T-helper 9 cell (primary cell): ENCODE results near the gene CDK18.
"Not testable (repeated sequence)": the region's sequence is repeated elsewhere in the genome, so short reads cannot be mapped to it uniquely, and the experiment has no call there.

Experiments used
- DNase-seq: peaks from one replicate; pipeline ENCODE4 v3.0.0-alpha.2; 2020

Gene CDK18

DNA sequence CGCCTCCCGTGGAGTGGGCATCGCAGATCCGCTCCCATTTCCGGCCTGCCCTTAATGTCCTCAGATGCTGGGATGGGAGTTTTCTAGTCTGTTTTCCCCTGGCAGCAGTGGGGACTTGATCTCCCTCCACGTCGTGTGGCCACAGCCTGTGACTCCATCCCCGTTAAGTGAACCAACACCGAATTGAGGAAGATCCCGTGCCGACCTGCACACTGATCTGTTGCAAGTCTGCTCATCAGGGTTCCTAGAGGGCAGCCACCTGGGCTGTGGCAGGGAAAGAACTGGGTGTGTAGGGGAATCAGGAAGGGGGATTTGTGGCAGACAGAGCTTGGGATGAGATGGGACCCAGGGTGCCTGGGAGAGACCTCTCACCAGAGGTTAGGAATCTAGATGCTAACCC lies 23.3 kb upstream of the CDK18 start:
- no peak for DNase-seq

DNA sequence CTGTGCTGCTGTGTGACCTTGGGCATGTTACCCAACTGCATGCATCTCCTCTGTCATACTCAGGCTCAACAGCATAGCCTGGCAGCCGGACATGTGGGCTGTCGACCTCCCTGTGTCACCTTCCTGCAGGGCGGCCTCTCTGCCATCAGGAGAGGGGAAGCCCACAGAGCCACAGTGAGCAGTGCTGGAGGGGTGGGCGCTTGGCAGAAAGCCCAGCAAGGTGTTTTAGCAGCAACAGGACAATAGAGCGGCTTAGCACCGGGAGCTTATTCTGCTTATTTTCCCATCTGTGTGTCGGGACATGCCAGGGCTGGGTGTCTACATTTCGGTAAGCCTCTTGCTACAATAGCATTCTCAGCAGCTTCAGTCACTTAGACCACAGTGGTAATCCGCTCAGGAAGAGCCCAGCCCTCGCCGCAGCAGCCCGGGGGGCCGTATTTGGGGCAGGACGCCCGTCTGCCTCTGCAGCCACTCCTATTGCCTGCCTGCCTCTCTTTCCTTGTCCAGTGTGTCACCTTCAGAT lies 22.8 kb upstream of the CDK18 start:
- DNase-seq, result no peak

DNA sequence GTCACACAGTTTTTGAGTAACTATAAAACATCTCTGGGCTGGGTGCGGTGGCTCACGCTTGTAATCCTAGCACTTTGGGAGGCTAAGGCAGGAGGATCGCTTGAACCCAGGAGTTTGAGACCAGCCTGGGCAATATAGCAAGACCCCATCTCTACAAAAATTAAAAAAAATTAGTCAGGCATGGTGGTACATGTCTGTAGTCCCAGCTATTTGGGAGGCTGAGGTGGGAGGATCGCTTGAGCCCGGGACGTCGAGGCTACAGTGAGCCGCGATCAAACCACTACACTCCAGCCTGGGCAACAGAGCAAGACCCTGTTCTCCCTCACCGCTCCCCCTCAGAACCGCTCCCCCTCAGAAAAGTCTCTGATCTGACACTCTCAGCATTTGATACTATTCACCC lies 21.9 kb upstream of the CDK18 start:
- not testable (repeated sequence) for DNase-seq

DNA sequence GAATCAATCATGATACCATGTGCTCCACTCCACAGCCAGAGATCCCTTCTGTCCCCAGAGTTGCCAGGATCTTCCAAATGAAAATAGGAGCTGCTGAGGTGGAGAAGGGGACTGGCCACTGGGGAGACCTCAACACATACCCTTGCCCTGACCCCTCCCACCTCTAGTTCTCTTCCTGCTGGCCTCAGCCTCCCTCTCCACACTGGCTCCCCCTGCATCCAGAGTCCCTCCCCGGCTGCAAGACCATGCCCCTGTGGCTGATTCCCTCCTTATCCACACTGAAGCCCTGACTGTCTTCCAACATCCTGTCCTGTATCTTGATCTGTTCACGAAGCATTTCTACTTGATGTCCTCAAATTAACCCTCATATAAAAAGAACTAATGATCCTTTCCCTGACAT lies 21.1 kb upstream of the CDK18 start:
- no peak for DNase-seq

DNA sequence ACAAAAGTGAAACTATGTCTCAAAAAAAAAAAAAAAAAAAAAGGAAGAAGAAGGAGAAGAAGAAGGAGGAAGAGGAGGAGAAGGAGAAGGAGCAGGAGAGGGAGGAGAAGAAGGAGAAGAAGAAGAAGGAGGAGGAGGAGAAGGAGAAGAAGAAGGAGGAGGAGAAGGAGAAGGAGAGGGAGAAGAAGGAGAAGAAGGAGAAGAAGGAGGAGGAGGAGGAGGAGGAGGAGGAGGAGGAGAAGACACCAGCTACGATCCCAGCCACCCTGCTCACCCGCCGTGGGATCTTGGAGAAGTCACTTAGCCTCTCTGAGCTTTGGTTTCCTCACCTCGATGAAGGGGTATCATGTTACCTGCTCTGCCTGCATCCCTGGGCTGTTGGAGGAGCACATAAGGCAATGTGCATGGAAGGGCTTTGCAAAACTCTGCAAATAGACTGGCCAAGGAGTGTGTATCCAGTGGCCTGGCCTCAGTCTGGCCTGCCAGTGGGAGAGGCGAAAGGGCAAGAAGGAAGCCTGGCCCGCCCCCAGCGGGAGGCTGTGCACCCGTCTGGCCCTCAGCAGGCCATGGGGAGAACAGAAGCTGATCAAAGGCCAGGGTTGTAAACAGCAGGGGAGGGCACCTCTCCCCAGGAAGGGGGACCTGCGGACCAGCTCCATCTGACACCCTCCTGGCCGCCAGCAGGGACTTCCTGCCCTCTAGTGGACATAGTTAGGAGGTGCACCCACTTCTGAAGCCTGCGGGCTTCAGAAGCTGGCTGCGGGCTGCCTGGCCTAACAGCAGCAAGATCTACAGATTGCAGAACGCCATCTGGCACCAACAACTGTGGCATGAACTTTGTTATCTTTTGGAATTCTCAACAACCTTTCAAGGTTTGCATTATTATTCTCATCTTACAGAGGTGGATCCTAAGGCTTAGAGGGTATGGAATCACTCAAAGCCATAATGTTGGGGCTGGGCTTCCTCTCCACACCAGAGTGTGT lies 19.2 kb upstream of the CDK18 start:
- DNase-seq, result peak; percentile 50

DNA sequence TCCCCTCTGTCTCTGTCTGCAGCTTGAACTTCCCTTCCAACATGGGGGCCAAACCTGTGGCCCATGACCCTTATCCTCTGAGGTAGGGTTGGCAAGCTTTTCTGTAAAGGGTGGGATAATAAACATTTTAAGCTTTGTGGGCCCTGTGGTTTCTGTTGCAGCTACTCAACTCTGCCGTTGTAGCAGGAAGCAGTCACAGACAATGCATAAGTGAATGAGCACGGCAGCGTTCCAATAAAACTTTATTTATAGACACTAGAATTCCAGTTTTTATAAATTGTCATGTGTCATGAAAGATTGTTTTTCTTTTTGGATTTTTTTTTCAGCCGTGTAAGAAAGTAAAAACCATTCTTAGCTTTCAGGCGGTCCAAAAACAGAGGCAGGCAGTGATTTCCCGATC lies 18.2 kb upstream of the CDK18 start:
- no peak for DNase-seq

DNA sequence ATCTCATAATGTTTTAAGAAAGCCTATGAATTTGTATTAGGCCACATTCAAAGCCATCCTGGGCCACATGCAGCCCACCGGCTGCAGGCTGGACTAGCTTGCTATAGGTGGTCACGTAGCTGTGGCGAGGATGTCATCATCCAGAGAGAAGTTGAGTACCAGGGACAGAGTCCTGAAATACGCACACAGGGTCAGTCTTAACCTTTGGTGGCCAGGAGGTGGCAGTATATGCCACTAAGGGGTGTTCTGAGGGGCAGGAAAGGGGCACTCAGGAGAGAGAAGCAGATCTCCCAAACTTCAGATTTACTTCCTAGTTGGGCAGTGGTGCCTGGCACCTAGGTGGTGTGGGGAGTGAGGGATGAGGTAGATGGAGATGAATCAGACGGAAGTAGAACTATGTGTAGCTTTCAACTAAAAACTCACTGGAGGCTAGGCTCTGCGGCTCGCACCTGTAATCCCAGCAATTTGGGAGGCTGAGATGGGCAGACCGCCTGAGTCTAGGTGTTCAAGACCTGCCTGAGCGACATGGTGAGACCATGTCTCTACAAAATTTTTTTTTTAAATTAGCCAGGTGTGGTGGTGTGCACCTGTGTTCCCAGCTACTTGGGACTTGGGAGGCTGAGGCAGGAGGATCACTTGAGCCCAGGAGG lies 16.3 kb upstream of the CDK18 start:
- DNase-seq, result no peak

DNA sequence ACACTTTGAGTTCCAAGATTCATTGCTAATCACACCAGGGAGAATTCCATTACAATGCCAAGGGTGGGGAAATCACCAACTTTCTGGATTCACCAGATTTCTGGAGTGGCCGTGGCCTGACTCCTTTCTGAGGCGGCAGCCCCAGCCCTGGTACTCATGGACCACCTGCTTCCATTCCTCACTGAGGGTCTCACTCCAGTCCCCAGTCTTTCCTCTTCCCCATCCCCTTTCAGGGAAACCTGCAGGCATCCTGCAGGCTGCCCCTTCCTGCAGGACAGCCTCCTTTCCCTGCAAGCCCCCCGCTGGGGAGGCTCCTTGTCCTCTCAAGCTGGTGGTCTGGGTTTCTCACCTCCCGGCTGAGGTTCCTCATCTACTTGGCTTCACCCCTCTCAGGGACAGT lies 12.7 kb upstream of the CDK18 start:
- no peak for DNase-seq

DNA sequence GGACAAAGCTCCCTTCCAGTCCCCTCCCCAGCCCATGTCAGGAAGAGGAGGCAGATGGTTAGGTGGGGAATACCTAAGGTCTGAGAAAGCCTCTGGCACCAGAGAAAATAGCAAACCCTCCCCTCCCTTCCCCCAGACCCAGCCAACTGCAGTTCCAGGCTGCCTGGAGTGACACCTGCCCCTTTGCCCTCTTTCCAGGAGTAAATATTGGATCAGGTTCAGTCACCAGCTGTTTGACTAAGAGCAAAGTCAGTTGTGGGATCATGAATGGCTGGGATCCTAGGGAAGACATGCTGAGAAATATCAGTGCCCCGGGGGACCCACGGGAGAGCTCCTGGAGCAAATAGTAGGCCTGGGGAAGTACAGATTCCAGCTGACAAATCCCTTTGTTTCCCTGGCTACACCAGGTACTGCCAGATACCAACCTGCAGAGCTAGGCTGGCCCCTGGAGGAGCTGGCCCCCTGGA lies 12.2 kb upstream of the CDK18 start:
- no peak for DNase-seq

DNA sequence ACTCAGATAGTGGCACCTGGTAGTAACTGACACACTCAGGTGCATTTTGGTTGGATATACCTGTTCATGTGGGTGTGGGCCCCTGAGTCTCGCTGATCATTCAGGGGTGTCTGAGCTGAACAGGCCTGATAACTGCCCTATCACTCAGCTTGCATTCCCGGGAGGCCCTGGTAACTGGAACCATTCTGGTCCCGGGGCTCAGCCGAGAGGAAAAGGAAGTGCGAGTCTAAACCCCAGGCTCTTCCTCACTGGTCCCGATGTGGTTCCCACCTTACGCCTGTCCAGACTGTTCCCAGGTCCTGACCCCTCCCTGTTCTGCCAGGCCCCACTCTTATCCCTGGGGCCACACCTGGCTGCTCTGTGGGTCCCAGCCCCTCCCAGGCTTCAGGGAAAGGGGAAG lies 11.7 kb upstream of the CDK18 start:
- DNase-seq, result no peak

DNA sequence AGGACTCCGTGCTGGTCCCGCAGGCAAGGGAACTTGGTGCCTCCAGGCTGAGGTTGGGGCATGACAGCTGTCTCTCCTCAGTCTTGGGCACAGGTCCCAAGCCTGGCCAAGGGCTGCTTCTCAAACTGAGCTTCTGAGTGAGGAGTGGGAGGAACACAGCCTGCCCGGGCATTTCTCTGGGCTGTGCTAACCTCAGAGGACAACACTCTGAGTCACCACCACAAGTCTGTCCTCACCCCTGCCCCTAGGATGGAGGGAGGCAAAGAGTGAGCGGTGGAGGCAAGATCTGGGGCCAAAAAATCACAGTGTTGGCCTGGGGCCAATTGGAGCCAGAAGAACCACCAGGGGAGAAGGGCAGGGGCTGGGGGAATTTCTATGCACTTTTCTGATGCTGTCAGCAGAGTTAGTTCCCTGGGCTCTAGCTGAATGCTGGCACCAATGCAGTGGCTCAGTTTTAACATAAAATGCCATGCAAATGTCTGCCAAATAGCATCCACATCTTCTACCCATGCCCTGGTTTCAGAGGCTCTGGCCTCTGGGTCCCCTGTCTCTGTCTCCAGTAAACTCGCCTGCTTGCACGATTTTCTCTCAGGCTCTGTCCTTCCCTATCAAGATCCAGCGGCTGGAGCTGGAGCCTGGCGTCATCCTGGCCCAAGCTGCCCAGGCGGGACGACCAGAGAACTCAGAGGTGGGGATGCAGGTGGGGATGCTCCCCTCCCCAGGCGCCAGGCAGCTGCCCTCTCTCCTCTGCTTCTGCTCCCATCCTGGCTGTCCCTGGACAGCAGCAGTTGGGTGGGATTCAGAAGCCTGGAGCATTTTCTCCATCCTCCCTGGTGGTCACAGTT lies 11.0 kb upstream of the CDK18 start:
- no peak for DNase-seq

DNA sequence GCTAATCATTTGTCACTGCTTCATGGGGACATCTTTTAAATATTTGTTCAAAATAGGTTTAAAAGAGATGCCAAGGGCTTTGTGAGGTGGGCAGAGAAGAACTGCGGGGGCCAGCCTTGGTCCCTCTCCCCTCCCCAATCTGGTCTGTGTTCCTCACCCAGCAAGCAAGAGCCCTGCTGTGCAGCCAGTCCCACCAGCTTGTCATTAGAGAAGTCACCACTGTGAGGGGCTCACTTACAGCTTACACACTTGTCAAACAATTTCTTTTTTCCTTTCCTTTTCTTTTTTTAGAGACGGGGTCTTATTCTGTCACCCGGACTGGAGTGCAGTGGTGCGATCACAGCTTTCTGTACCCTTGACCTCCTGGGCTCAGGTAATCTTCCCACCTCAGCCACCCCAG lies 10.4 kb upstream of the CDK18 start:
- no peak for DNase-seq

DNA sequence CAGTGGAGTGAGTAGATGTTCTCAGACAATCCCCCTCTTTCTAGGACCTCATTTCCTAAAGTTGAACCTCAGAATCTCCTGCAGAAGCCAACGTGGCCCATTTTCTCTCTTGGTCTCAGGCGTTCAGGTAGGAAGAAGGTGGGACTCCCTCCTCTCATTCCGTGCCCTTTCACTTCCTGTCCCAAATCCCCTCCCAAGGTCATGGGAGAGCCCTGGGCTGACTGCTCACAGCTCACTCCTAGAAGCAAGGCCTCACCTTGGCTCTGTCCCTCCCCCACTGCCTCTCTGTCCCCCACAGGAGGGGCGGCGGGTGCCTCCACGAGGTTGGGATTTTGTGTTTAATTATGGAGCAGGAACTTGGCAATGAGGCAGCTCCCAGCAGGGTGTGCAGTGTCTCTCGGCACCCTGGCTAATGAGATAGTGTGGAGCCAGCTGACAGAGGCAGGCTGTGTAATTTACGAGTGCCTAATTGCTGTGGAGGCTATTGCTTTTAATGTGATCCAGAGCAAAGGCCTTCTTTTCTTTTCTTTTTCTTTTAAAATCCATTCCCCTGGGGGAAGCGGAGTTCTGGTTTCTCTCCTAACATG lies 9.1 kb upstream of the CDK18 start:
- no peak for DNase-seq

DNA sequence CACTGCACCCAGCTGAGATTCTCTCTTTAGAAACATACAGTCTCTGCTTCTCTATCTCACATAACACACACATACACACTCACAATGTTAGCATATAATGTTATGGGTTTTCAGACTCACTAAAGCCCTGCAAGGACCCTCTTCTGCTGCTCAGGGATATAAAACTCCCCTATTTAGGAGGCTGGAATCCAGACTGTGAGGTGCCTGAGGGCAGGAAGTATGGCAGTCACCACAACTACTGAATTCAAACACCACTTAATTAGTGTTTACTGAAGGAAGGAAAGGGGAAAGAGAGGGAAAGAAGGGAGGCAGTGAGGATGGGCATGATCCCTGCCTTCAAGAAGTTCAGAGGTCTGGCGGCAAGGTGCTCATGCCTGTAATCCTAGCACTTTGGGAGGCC lies 7.8 kb upstream of the CDK18 start:
- DNase-seq, result no peak

DNA sequence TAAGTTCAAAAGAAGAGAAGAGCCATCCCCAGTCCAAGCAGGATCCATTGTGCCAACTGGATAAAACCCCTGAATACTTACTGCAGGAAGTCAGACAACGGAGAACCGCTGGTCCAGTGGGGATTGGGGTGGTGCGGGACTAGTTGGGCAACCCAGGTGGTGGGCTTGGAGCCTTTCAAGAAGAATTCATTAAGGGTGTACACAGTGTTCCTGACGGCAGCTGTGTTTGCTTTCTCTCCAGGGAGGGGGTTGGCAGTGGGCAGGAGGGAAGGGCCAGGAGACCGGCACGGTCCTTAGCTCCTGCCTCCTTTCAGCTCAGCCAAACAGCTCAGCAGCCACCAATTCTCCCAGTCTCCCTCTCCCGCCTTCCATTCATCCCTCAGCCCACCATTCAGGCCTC lies 7.1 kb upstream of the CDK18 start:
- no peak for DNase-seq

DNA sequence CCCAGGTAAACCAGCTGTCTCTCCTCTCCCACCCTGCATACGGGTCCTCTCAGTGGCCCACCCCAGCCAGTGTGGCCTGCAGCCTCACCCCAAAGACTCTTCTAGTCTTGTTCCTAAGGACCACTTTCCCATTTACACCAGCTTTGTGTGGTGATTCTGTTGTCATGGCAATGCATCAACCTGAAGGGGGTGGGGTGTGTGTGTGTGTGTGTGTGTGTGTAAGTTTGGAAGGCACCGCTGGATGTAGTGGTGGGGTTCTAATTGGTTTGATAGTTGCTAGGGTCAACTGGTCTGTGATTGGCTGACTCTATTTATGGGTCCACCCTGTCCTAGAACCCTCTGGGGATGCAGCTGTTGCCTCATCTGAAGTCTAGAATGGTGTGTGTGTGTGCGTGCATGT lies 4.7 kb upstream of the CDK18 start:
- DNase-seq, result no peak

DNA sequence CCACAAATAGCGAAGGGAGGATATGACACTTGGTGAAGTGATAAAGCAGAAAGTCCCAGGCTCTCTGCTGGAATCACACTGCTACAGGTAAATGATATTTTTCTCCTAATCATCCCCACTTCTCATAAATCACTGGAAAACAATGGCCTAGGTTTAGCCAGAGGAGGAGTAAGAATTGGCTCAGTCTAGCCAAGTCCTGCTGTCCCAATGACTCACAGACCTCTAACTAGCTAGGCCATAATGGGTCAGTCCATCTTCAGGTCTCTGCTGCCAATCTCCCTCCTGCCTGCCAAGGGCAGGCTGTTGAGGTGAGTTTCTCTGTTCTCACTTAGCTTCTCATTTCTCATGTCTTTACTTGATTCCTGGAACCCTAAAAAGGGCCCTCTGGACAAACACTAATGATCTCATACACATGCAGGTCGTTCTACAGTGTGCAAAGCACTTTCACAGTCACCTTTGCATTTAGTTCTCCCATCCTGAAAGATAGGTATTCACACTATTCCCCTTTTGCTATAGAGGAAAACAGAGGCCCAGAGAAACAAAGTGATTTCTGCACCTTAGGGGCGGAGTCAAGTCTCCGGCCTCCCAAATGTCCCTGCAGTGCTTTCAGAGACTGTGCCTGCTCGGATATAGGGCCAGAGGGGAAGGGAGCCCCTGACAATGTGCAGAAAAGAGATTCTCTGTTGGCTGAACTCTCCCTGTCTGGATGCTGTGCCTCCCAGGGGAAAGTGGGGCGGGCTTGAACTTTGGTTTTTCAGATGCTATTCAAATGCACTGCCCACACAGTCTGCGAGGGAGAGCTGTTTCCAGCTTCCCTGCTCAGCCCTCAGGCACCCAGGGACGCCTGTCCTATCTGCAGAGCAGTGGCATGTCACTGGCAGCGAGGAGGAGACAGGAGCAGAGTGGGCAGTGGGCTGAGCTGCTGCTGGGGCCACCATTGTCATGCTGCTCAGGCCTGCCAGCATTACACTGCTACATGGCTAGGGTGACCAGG lies 3.9 kb upstream of the CDK18 start:
- no peak for DNase-seq

DNA sequence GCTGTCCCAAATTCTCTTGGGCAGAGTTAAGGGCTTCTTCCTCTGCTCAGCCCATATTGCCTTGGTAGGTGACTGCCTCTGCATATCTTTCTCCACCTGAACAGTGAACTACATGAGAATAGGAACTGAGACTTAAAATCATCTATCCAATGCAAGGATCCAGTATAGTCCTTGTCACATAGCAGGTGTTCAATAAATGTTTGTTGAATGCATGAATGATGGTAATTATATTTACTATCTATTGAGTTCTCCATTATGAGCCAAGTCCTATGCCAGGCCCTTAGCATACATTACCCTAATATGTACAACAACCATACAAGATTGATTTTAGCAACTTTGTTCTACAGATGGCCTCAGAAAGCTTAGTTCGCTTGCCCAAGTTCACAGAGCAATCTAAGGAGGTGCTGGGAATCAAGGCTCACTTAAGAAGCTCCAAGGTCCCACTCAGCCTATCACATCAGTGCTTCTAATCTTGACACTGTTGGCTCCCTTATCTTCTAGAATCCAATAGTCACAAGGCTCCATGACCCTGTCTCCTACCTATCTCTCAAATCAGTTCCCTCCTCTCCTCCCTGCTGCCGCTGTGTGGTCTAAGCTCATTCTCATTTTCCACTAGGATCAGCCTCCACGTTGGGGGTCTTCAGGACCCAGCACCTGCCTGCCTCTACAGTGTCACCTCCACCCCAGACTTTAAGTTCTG lies 2.2 kb upstream of the CDK18 start:
- DNase-seq, result no peak

DNA sequence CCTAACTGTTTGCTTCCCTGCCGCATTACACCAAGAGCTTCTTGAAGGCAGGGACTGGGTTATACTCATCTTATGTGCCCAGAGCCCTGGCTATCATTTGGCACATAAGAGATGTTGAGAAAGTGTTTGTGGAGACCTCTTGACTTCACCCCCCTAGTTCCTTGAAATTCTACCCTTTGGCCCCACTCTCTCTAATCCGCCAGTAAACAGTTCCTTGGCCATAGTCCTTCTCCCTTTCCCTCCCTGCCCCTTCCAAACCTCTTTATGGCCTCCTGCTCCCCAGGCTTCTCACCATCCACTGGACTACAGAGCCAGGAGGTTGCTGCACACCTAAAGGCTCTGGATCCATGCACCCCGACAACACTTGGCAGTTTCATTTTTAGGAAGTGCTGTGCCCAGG lies 1.5 kb upstream of the CDK18 start:
- no peak for DNase-seq

DNA sequence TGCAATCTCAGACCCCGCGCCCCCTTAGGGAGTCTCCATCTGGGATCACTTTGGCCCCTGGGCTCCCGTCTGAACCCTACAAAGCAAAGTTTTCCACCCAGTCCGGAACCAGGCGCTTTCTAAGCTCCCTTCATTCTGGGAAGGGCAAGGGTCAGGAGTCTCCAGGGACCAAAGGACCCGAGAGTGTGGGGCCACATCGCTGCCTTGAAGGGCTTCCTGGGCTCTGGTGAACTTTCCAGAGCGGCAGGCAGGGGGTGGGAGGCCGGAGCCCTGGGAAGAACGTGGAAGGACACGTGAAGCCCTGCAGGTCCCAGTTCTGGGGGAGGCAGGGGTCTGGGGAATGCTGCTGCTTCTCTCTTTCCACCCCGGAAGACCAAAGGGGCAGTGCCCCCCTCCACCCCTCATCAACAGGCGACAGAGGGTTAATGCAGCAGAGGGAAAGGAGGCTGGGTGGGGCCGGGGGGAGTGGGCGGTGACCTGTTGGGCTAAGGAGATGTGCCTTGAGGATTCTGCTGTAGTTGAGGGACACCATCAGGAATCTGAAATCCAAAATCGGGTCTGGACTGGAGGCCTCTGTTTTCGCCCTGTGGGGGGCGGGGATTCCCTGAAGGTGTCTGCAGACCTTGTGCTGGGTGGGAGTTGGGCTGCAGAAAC lies 734 bp downstream of the CDK18 start:
- no peak for DNase-seq
